Nephron (organoid): ENCODE data around the gene PGC.
A peak's percentile ranks its signal among the peaks of the same experiment; 100 is the strongest.

Experiments used
- H3K27ac Mint-ChIP-seq, 3 experiments: 2 replicates each; pipeline ENCODE4 v1.8.0; 2020; ENCODE audit warnings: mixed read lengths in 3 of 3, mild to moderate bottlenecking in 2 of 3, moderate library complexity in 1 of 3
- H3K27me3 Mint-ChIP-seq: 2 replicates; pipeline ENCODE4 v1.8.0; 2021; ENCODE audit warnings: low read depth, mild to moderate bottlenecking, moderate library complexity, mixed read lengths
- H3K36me3 Mint-ChIP-seq: 2 replicates; pipeline ENCODE4 v1.8.0; 2020; ENCODE audit warnings: low read depth, mixed read lengths
- H3K4me1 Mint-ChIP-seq: 2 replicates; pipeline ENCODE4 v1.8.0; 2020; ENCODE audit warnings: mixed read lengths
- H3K4me3 Mint-ChIP-seq, 3 experiments: 2 replicates each; pipeline ENCODE4 v1.8.0; 2020; ENCODE audit warnings: mild to moderate bottlenecking in 3 of 3, mixed read lengths in 3 of 3, moderate library complexity in 2 of 3
- H3K9me3 Mint-ChIP-seq: 2 replicates; pipeline ENCODE4 v1.8.0; 2020; ENCODE audit warnings: mixed read lengths
- TF ChIP-seq, protein P1 (sequence below), 3 experiments: fragments of 200-600 bp; sonication (generic); IDR thresholded peaks; one replicate each; pipeline ENCODE4 v1.5.0; 2021; ENCODE audit warnings: antibody characterized with exemption in 3 of 3; ENCODE audit not compliant: unreplicated experiment in 3 of 3

The PGC gene

DNA sequence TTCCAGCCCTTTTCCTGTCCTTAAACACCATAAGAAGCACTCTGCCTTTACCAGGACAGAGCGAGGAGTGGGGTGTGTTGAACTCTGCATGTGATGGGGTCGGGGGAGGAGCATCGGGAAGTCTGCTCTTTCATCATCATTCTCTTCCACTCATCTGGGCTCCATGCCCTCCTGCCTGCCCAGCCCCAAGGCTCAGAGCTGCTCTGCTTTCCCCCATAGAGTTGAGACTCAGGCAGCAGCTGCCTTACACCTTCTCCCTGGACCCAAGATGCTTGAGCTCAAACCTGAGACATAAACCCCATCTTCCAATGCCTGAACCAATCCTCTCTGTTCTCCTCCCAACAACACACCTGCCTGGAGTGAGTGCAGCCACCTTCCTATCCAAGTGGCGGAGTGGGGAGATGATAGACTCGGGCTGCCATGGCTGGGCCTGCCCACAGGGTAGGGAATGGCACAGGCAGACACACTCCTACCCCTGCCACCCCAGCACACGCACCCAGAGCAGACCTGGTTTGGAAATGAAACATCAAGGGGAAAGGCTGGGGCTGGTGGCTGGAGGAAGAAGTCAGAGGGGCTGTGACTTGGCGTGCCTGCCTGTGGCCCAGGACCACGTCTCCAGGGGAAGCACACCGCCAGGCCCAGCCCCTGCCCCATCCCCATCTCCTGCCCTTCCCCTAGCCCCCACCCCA, 40.2 kb downstream of the PGC start:
- H3K36me3 Mint-ChIP-seq = no peaks in the 10 kb centered on the region
- H3K9me3 Mint-ChIP-seq = no peaks in the 10 kb centered on the region
- TF ChIP-seq, protein P1, sequence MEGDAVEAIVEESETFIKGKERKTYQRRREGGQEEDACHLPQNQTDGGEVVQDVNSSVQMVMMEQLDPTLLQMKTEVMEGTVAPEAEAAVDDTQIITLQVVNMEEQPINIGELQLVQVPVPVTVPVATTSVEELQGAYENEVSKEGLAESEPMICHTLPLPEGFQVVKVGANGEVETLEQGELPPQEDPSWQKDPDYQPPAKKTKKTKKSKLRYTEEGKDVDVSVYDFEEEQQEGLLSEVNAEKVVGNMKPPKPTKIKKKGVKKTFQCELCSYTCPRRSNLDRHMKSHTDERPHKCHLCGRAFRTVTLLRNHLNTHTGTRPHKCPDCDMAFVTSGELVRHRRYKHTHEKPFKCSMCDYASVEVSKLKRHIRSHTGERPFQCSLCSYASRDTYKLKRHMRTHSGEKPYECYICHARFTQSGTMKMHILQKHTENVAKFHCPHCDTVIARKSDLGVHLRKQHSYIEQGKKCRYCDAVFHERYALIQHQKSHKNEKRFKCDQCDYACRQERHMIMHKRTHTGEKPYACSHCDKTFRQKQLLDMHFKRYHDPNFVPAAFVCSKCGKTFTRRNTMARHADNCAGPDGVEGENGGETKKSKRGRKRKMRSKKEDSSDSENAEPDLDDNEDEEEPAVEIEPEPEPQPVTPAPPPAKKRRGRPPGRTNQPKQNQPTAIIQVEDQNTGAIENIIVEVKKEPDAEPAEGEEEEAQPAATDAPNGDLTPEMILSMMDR (IDR thresholded peaks at IDR 0.05; ENCODE audit: unreplicated experiment in 3 of 3) = no peak
- no peak overlapping the region for H3K4me3 Mint-ChIP-seq
- H3K27ac Mint-ChIP-seq = no peak overlapping the region
- H3K27me3 Mint-ChIP-seq = peaks cover 4% of the 10 kb centered on the region
- peaks cover 19% of the 10 kb centered on the region for H3K4me1 Mint-ChIP-seq

DNA sequence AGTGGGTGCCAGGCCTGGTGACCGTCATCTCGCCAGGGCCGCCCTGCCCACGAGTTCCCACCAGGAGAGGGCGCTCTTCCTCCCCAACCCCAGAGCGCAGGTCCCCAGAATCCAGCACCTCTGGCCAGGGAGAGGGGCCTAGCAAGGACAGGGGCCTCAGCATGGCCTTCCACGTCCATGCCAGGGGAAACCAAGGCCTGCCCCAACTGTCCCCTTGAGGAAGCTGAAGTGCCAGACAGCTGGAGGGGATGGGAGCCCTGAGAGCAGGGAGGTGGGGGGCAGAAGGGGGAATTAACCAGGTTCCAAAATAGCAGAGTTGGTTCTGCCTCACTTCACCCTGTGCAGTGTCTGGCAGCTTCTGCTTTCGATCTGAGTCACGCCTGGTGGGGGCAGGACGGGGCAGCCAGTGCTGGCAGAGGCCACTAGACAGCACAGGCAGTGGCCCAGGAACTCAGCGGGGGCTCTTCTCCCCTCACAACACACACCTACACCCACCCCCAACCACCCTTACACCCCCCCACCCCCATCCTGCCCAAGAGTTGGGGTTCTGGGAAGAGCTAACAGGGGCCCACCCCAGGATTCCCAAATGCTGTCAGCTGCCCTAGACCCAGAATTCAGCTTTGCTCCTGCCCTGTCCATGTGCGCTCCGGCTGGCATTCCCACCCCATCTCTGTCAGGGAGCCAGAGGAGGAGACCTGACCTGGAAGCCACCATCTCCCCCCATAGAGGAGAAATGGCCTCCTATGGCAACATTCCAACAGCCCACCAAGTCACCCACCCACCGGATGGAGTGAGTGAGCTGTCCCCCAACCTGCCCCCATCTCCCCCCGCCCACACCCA, 41.0 kb downstream of the PGC start:
- Mint-ChIP-seq H3K27ac (no peak overlapping the region), H3K27me3 (peaks cover 8% of the 10 kb centered on the region), H3K4me3 (no peak overlapping the region), H3K9me3 (no peaks in the 10 kb centered on the region), H3K4me1 (peaks cover 22% of the 10 kb centered on the region), H3K36me3 (no peaks in the 10 kb centered on the region)
- TF ChIP-seq, protein P1 (IDR thresholded peaks at IDR 0.05; ENCODE audit: unreplicated experiment in 3 of 3) = peak in 2 of 3 experiments; percentile 28 to 41

DNA sequence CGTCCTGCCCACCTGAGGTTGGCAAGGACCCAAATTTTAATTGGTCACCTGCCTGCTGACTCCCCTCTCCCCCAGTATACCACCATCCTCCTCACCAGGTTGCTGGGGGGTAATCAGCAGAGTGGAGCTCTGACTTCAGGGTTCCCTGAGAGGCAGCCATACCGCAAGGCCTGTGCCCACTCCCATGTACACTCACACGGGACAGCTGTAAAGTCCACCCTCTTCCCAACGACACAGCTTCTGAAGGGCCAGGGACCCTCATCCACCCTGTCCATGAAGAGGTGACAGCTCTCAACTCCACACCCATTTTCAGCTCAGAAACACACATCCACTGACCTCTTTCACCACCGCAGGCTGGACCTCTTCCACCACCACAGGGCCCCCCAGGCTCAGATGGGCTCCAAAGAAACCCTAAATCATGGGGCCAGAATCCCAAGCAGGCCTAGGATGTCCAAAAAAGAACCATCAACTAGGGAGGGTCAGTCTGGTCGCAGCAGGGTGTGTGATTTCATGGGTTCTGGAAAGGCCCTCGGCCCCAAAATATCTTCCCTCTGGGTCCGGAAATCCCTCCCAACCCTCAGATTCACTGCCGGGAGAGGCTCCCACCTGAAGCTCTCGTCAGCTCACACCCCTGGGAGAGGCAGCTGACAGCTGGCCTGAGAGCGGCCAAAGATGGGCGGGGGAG, 41.7 kb downstream of the PGC start:
- no peaks in the 10 kb centered on the region for H3K36me3 Mint-ChIP-seq
- TF ChIP-seq, protein P1 (IDR thresholded peaks at IDR 0.05; ENCODE audit: unreplicated experiment in 3 of 3) = no peak
- H3K4me1 Mint-ChIP-seq = peaks cover 21% of the 10 kb centered on the region
- no peak overlapping the region for H3K4me3 Mint-ChIP-seq
- no peak overlapping the region for H3K27ac Mint-ChIP-seq
- H3K27me3 Mint-ChIP-seq = peaks cover 10% of the 10 kb centered on the region
- no peaks in the 10 kb centered on the region for H3K9me3 Mint-ChIP-seq

DNA sequence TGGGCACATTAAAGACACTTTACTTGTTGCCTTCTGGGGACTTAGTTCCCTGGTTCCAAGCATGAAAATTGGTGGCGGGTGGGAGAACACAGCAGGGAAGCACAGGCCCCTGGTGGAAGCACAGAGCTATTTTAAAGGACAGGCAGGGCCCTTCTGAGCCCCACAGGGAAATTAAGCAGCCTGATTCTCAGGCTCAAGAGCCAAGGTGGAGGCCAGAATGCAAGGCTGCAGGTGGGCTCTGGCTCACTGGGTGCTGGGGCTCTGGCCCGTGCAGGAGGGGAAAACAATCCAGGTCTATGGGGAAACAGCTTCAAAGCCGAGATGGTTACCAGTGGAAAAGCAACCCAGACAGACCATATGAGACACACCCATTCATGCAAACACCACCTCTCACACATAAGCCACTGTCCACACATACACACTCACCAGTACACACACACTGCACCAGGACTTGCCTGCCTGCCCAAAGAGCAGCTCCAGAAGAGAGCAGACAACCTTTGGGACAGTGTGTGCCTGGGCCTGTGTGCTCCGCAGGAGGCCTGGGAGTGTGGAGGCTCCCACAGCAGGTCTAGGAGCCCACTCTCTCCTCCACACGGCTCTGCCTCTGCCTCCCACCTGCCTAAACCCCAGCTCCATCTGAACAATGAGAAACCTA, 42.4 kb downstream of the PGC start:
- Mint-ChIP-seq H3K27ac (peak overlapping the region in 1 of 3 experiments; percentile 31), H3K4me1 (peaks cover 17% of the 10 kb centered on the region), H3K9me3 (no peaks in the 10 kb centered on the region), H3K4me3 (no peak overlapping the region), H3K27me3 (peaks cover 10% of the 10 kb centered on the region), H3K36me3 (no peaks in the 10 kb centered on the region)
- TF ChIP-seq, protein P1 (IDR thresholded peaks at IDR 0.05; ENCODE audit: unreplicated experiment in 3 of 3) = no peak

DNA sequence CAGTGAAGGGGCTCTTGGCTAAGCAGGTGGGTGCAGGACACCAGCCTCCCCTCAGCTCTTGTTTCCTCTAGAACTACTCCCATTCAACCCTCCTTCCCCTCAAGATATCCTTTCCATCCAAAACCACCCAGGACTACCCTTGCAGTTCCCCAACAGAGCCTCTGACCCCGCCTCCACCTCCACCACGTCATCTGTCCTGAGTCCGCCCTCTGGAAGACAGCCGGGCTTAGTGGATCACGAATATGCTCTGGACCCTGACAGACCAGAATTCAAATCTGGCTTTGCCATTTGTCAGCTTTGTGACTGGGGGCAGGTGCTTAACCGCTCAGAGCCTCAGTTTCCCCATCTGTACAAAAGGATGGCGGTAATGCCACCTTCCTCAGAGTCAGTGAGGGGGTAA, 43.2 kb downstream of the PGC start:
- TF ChIP-seq, protein P1 (IDR thresholded peaks at IDR 0.05; ENCODE audit: unreplicated experiment in 3 of 3) = no peak
- Mint-ChIP-seq H3K4me1 (peaks cover 17% of the 10 kb centered on the region), H3K27me3 (peaks cover 6% of the 10 kb centered on the region), H3K27ac (no peak overlapping the region), H3K36me3 (no peaks in the 10 kb centered on the region), H3K9me3 (no peaks in the 10 kb centered on the region), H3K4me3 (no peak overlapping the region)
